D721Med (cell line): ENCODE data around the gene WFDC9.
"Not testable (repeated sequence)": the region's sequence is repeated elsewhere in the genome, so short reads cannot be mapped to it uniquely, and the experiment has no call there.

Experiments used
- DNase-seq: peaks from one replicate; pipeline ENCODE4 v3.0.0; 2011; ENCODE audit warnings: low spot score; ENCODE audit not compliant: insufficient read length
- FAIRE-seq: peaks from 2 replicates; lab custom pipeline; 2011; peaks lifted over from hg19 to GRCh38; lab: Jason Lieb, UNC
- CTCF ChIP-seq: IDR thresholded peaks from 2 replicates; pipeline ENCODE4 v1.5.1; 2012; ENCODE audit warnings: mild to moderate bottlenecking, control low read depth; ENCODE audit not compliant: insufficient read depth; ENCODE audit errors: missing control alignments

Gene WFDC9

DNA sequence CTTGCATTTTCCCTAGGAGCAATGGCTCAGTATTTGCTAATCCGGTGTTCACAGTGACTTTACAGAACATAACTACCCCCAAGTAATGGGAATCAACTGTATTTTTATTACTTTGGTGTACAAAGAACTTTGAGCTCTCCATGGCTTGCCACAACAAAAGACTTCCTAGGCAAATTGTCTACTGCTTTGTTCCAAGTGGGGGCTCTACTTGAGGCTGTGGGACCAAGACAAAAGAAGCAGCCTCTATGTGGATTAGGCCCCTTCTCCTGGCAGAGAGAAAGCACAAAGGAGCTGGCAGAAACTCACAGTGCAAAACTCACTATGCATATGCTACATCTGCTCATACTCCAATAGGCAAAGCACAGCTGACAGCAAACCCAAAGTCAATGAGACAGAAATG is 52.9 kb downstream of the WFDC9 start:
- FAIRE-seq (no peak), DNase-seq (no peak)
- TF ChIP-seq CTCF: no peak

GRCh38 chr20:45576995-45577394 is 54.1 kb downstream of the WFDC9 start:
- DNase-seq (no peak), FAIRE-seq (no peak)
- no peak for TF ChIP-seq CTCF

DNA sequence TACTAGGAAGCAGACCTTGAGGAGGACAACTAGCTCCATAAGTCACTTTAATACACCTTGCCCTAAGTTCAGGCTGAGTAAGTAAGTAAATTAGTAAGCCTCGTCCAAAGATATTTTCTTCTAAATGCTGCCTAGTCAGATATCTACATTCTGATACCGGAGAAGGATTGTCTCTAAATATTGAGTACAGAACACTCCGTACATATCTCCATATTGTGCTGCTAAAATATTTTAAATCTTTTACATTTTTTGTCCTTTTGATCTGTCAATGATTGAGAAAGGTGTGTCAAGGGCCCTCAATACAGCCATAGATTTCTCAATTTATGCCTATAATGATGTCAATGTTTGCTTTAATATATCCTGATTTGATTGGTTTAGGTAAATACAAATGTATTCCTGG is 55.2 kb downstream of the WFDC9 start:
- FAIRE-seq (no peak), DNase-seq (no peak)
- no peak for TF ChIP-seq CTCF

DNA sequence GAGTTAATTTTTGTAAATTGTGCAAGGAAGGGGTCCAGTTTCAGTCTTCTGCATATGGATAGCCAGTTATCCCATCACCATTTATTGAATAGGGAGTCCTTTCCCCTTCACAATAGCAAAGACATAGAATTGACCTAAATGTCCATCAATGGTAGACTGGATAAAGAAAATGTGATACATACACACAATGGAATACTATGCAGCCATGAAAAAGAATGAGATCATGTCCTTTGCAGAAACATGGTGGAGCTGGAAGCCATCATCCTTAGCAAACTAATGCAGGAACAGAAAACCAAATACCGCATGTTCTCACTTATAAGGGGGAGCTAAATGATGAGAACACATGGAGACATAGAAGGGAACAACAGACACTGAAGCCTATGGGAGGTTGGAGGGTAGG is 61.4 kb downstream of the WFDC9 start:
- not testable (repeated sequence) for DNase-seq, FAIRE-seq

DNA sequence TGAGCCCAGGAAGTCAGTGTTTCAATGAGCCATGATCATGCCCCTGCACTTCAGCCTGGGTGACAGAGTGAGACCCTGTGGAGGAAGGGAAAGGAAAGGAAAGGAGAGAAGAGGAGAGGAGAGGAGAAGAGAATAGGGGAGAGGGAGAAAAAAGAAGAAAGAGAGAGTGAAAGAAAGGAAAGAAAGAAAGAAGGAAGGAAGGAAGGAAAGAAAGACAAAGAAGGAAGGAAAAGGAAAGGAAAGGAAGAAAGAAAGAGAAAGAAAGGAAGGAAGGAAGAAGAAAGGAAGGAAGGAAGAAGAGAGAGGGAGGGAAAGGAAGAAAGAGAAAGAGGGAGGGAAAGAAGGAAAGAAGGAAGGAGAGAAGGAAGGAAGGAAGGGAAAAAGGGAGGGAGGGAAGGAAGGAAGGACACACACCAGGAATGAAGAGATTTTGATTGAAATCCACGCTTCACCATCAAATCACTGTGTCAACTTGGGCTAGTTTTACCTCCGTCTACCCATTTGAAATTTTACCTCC is 66.3 kb downstream of the WFDC9 start:
- DNase-seq (no peak), FAIRE-seq (no peak)
- no peak for TF ChIP-seq CTCF
